ENCODE results near the gene COLEC12. TPM values are rescaled to one million over a fixed set of nuclear protein-coding genes. Genes with fewer than 3 reads are reported as not detected.

Gene COLEC12
- total RNA-seq, 3 donors from 2014 or later: 11.7 to 57.3 (median 14.7) TPM

GRCh38 chr18:394262-394986 is 106.1 kb downstream of the COLEC12 start:
- Histone ChIP-seq H3K4me1 (no peaks in the 10 kb centered on the region), H3K27me3 (no peaks in the 10 kb centered on the region), H3K4me3 (no peak overlapping the region), H3K27ac (no peak overlapping the region), H3K9me3 (no peaks in the 10 kb centered on the region), H3K36me3 (no peaks in the 10 kb centered on the region)
- DNase-seq (ENCODE audit: low spot score in 2 of 2): no peak
- intact Hi-C loops (cut with DNase I; ENCODE audit: low total_unique reads): no loop called here
- TF ChIP-seq POLR2AphosphoS5 (IDR thresholded peaks at IDR 0.05) (no peak), CTCF (IDR thresholded peaks at IDR 0.05) (no peak), POLR2A (IDR thresholded peaks at IDR 0.05) (no peak)

- H3K27ac ChIP-seq: no peak overlapping the region
- TF ChIP-seq POLR2A (IDR thresholded peaks at IDR 0.05): no peak
- TF ChIP-seq CTCF (IDR thresholded peaks at IDR 0.05): no peak
- TF ChIP-seq POLR2AphosphoS5 (IDR thresholded peaks at IDR 0.05): no peak
Observed at GRCh38 chr18:393574-393957, 106.9 kb downstream of the COLEC12 start.

GRCh38 chr18:392928-393573 is 107.5 kb downstream of the COLEC12 start:
- H3K27me3 ChIP-seq: no peaks in the 10 kb centered on the region
- no peak overlapping the region for H3K4me3 ChIP-seq
- H3K9me3 ChIP-seq: no peaks in the 10 kb centered on the region
- H3K36me3 ChIP-seq: no peaks in the 10 kb centered on the region
- no peaks in the 10 kb centered on the region for H3K4me1 ChIP-seq
- no peak for TF ChIP-seq CTCF (IDR thresholded peaks at IDR 0.05)
- TF ChIP-seq POLR2AphosphoS5 (IDR thresholded peaks at IDR 0.05): no peak
- TF ChIP-seq POLR2A (IDR thresholded peaks at IDR 0.05): no peak
- no peak overlapping the region for H3K27ac ChIP-seq
- intact Hi-C loops (cut with DNase I; ENCODE audit: low total_unique reads): no loop called here
- DNase-seq (ENCODE audit: low spot score in 2 of 2): no peak

More at GRCh38 chr18:393574-393957, 106.9 kb downstream of the COLEC12 start:
- Histone ChIP-seq H3K27me3 (no peaks in the 10 kb centered on the region), H3K36me3 (no peaks in the 10 kb centered on the region), H3K4me3 (no peak overlapping the region), H3K9me3 (no peaks in the 10 kb centered on the region), H3K4me1 (no peaks in the 10 kb centered on the region)
- no peak for DNase-seq (ENCODE audit: low spot score in 2 of 2)
- intact Hi-C loops (cut with DNase I; ENCODE audit: low total_unique reads): no loop called here

GRCh38 chr18:390741-391478 is 109.6 kb downstream of the COLEC12 start:
- H3K9me3 ChIP-seq: no peaks in the 10 kb centered on the region
- H3K4me1 ChIP-seq: no peaks in the 10 kb centered on the region
- H3K36me3 ChIP-seq: no peaks in the 10 kb centered on the region
- intact Hi-C loops (cut with DNase I; ENCODE audit: low total_unique reads): no loop called here
- TF ChIP-seq CTCF (IDR thresholded peaks at IDR 0.05) (no peak), POLR2AphosphoS5 (IDR thresholded peaks at IDR 0.05) (no peak), POLR2A (IDR thresholded peaks at IDR 0.05) (no peak)
- H3K27me3 ChIP-seq: no peaks in the 10 kb centered on the region
- H3K27ac ChIP-seq: no peak overlapping the region
- H3K4me3 ChIP-seq: no peak overlapping the region
- no peak for DNase-seq (ENCODE audit: low spot score in 2 of 2)
